ENCODE data around the gene KRT13. TPM values are rescaled to one million over a fixed set of nuclear protein-coding genes. Genes with fewer than 3 reads are reported as not detected.

The KRT13 gene
- polyA plus RNA-seq, 1 donor from 2014 or later, result not detected

DNA sequence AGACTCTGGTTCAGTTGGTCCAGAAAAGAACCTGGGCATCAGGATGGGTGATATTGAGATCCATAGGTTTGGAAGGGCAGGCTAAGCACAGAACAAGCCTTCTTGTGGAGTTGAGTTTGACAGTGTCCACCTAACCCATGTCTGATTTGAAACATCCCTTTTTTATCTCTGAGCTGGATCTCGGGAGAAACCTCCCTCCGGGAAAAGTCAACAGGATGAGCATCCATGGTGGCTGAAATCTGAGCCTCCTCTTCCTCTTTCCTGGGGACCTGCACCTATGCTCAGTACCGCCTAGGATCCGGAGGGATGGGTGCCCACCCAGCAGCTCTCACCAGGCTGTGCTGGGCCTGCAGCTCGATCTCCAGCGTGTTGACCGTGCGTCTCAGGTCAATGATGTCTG, 41.7 kb downstream of the KRT13 start:
- no peaks in the 10 kb centered on the region for H3K36me3 ChIP-seq (ENCODE audit: insufficient read depth, low read length)
- H3F3A ChIP-seq (ENCODE audit: insufficient read depth, low read length, poor library complexity, severe bottlenecking), result no peaks in the 10 kb centered on the region
- no peak overlapping the region for H3K4me2 ChIP-seq (ENCODE audit: low read length)
- H3K79me2 ChIP-seq (replicated peaks; ENCODE audit: insufficient read depth, low read length), result no peaks in the 10 kb centered on the region
- H3K9me3 ChIP-seq (ENCODE audit: low read length), result no peaks in the 10 kb centered on the region
- TF ChIP-seq, protein P1, sequence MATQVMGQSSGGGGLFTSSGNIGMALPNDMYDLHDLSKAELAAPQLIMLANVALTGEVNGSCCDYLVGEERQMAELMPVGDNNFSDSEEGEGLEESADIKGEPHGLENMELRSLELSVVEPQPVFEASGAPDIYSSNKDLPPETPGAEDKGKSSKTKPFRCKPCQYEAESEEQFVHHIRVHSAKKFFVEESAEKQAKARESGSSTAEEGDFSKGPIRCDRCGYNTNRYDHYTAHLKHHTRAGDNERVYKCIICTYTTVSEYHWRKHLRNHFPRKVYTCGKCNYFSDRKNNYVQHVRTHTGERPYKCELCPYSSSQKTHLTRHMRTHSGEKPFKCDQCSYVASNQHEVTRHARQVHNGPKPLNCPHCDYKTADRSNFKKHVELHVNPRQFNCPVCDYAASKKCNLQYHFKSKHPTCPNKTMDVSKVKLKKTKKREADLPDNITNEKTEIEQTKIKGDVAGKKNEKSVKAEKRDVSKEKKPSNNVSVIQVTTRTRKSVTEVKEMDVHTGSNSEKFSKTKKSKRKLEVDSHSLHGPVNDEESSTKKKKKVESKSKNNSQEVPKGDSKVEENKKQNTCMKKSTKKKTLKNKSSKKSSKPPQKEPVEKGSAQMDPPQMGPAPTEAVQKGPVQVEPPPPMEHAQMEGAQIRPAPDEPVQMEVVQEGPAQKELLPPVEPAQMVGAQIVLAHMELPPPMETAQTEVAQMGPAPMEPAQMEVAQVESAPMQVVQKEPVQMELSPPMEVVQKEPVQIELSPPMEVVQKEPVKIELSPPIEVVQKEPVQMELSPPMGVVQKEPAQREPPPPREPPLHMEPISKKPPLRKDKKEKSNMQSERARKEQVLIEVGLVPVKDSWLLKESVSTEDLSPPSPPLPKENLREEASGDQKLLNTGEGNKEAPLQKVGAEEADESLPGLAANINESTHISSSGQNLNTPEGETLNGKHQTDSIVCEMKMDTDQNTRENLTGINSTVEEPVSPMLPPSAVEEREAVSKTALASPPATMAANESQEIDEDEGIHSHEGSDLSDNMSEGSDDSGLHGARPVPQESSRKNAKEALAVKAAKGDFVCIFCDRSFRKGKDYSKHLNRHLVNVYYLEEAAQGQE (IDR thresholded peaks at IDR 0.05; ENCODE audit: borderline replicate concordance), result no peak
- no peak for TF ChIP-seq POLR2AphosphoS5 (IDR thresholded peaks at IDR 0.05)
- no peak for TF ChIP-seq TAF1 (IDR thresholded peaks at IDR 0.05; ENCODE audit: low read depth)
- no peaks in the 10 kb centered on the region for H4K20me1 ChIP-seq (ENCODE audit: insufficient read depth)
- H3K9ac ChIP-seq (ENCODE audit: low read length), result no peak overlapping the region
- H3K27ac ChIP-seq (ENCODE audit: low read length), result no peak overlapping the region
- no peaks in the 10 kb centered on the region for H3K9me2 ChIP-seq (ENCODE audit: insufficient read depth, low read length)
- H3K27me3 ChIP-seq (ENCODE audit: insufficient read depth, low read depth, low read length), result no peaks in the 10 kb centered on the region
- H2AFZ ChIP-seq (ENCODE audit: low read depth, low read length), result no peak overlapping the region
- no peak overlapping the region for H3K4me3 ChIP-seq (ENCODE audit: low read length)

- Histone ChIP-seq H4K20me1 (ENCODE audit: insufficient read depth) (no peaks in the 10 kb centered on the region), H2AFZ (ENCODE audit: low read depth, low read length) (no peak overlapping the region), H3K36me3 (ENCODE audit: insufficient read depth, low read length) (no peaks in the 10 kb centered on the region), H3K27me3 (ENCODE audit: insufficient read depth, low read depth, low read length) (no peaks in the 10 kb centered on the region), H3K27ac (ENCODE audit: low read length) (no peak overlapping the region), H3K79me2 (replicated peaks; ENCODE audit: insufficient read depth, low read length) (no peaks in the 10 kb centered on the region), H3K4me3 (ENCODE audit: low read length) (no peak overlapping the region), H3K9ac (ENCODE audit: low read length) (no peak overlapping the region), H3K9me3 (ENCODE audit: low read length) (no peaks in the 10 kb centered on the region), H3K9me2 (ENCODE audit: insufficient read depth, low read length) (no peaks in the 10 kb centered on the region), H3K4me2 (ENCODE audit: low read length) (no peak overlapping the region), H3F3A (ENCODE audit: insufficient read depth, low read length, poor library complexity, severe bottlenecking) (no peaks in the 10 kb centered on the region)
- TF ChIP-seq EZH2 (IDR thresholded peaks at IDR 0.05; ENCODE audit: borderline replicate concordance, insufficient read depth, low read length, poor library complexity, severe bottlenecking) (no peak), EP300 (conservative IDR thresholded peaks at IDR 0.05; ENCODE audit: poor library complexity, severe bottlenecking) (no peak), TAF1 (IDR thresholded peaks at IDR 0.05; ENCODE audit: low read depth) (no peak), POLR2AphosphoS5 (IDR thresholded peaks at IDR 0.05) (no peak), SMC3 (conservative IDR thresholded peaks at IDR 0.05; ENCODE audit: poor library complexity) (no peak), MXI1 (conservative IDR thresholded peaks at IDR 0.05; ENCODE audit: poor library complexity, severe bottlenecking) (no peak), RAD21 (conservative IDR thresholded peaks at IDR 0.05) (no peak)
- TF ChIP-seq, protein P1 (IDR thresholded peaks at IDR 0.05; ENCODE audit: borderline replicate concordance), result no peak
- TF ChIP-seq, protein P2, sequence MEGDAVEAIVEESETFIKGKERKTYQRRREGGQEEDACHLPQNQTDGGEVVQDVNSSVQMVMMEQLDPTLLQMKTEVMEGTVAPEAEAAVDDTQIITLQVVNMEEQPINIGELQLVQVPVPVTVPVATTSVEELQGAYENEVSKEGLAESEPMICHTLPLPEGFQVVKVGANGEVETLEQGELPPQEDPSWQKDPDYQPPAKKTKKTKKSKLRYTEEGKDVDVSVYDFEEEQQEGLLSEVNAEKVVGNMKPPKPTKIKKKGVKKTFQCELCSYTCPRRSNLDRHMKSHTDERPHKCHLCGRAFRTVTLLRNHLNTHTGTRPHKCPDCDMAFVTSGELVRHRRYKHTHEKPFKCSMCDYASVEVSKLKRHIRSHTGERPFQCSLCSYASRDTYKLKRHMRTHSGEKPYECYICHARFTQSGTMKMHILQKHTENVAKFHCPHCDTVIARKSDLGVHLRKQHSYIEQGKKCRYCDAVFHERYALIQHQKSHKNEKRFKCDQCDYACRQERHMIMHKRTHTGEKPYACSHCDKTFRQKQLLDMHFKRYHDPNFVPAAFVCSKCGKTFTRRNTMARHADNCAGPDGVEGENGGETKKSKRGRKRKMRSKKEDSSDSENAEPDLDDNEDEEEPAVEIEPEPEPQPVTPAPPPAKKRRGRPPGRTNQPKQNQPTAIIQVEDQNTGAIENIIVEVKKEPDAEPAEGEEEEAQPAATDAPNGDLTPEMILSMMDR (IDR thresholded peaks at IDR 0.05; ENCODE audit: poor library complexity, severe bottlenecking), result no peak
Measured at GRCh38 chr17:41462705-41463104, 42.7 kb downstream of the KRT13 start.

Measured in neural cell (in vitro differentiated cells).